Nephron (organoid): ENCODE measurements around the gene SGMS2.
A peak's percentile ranks its signal among the peaks of the same experiment; 100 is the strongest.

Experiments used
- H3K27ac Mint-ChIP-seq, 3 experiments: 2 replicates each; pipeline ENCODE4 v1.8.0; 2020; ENCODE audit warnings: mixed read lengths in 3 of 3, mild to moderate bottlenecking in 2 of 3, moderate library complexity in 1 of 3
- H3K27me3 Mint-ChIP-seq: 2 replicates; pipeline ENCODE4 v1.8.0; 2021; ENCODE audit warnings: low read depth, mild to moderate bottlenecking, moderate library complexity, mixed read lengths
- H3K36me3 Mint-ChIP-seq: 2 replicates; pipeline ENCODE4 v1.8.0; 2020; ENCODE audit warnings: low read depth, mixed read lengths
- H3K4me1 Mint-ChIP-seq: 2 replicates; pipeline ENCODE4 v1.8.0; 2020; ENCODE audit warnings: mixed read lengths
- H3K4me3 Mint-ChIP-seq, 3 experiments: 2 replicates each; pipeline ENCODE4 v1.8.0; 2020; ENCODE audit warnings: mild to moderate bottlenecking in 3 of 3, mixed read lengths in 3 of 3, moderate library complexity in 2 of 3
- H3K9me3 Mint-ChIP-seq: 2 replicates; pipeline ENCODE4 v1.8.0; 2020; ENCODE audit warnings: mixed read lengths
- CTCF ChIP-seq, 3 experiments: fragments of 200-600 bp; sonication (generic); IDR thresholded peaks; one replicate each; pipeline ENCODE4 v1.5.0; 2021; ENCODE audit warnings: antibody characterized with exemption in 3 of 3; ENCODE audit not compliant: unreplicated experiment in 3 of 3

SGMS2 gene

GRCh38 chr4:107823870-107824349 lies 822 bp upstream of the SGMS2 start:
- peak overlapping the region; percentile 56 to 91 (median 91) for H3K27ac Mint-ChIP-seq
- H3K36me3 Mint-ChIP-seq, result no peaks in the 10 kb centered on the region
- peaks cover 14% of the 10 kb centered on the region for H3K4me1 Mint-ChIP-seq
- peaks cover 21% of the 10 kb centered on the region for H3K27me3 Mint-ChIP-seq
- H3K9me3 Mint-ChIP-seq, result no peaks in the 10 kb centered on the region
- no peak for TF ChIP-seq CTCF (IDR thresholded peaks at IDR 0.05; ENCODE audit: unreplicated experiment in 3 of 3)
- peak overlapping the region; percentile 93 to 99 (median 99) for H3K4me3 Mint-ChIP-seq

GRCh38 chr4:107825072-107825824 lies 516 bp downstream of the SGMS2 start:
- peak overlapping the region; percentile 87 to 89 (median 87) for H3K27ac Mint-ChIP-seq
- H3K4me3 Mint-ChIP-seq, result peak overlapping the region; percentile 85 to 92 (median 91)
- no peaks in the 10 kb centered on the region for H3K9me3 Mint-ChIP-seq
- TF ChIP-seq CTCF (IDR thresholded peaks at IDR 0.05; ENCODE audit: unreplicated experiment in 3 of 3), result no peak
- peaks cover 25% of the 10 kb centered on the region for H3K27me3 Mint-ChIP-seq
- H3K4me1 Mint-ChIP-seq, result peaks cover 14% of the 10 kb centered on the region
- H3K36me3 Mint-ChIP-seq, result no peaks in the 10 kb centered on the region

GRCh38 chr4:107826421-107826980 lies 1.8 kb downstream of the SGMS2 start:
- Mint-ChIP-seq H3K9me3 (no peaks in the 10 kb centered on the region), H3K27me3 (peaks cover 25% of the 10 kb centered on the region), H3K4me3 (peak overlapping the region; percentile 85 to 92 (median 91)), H3K27ac (peak overlapping the region; percentile 86 to 89 (median 87)), H3K36me3 (no peaks in the 10 kb centered on the region), H3K4me1 (peaks cover 14% of the 10 kb centered on the region)
- TF ChIP-seq CTCF (IDR thresholded peaks at IDR 0.05; ENCODE audit: unreplicated experiment in 3 of 3), result no peak

- TF ChIP-seq CTCF (IDR thresholded peaks at IDR 0.05; ENCODE audit: unreplicated experiment in 3 of 3), result no peak
- Mint-ChIP-seq H3K27me3 (peaks cover 20% of the 10 kb centered on the region), H3K9me3 (peaks cover under 1% of the 10 kb centered on the region), H3K36me3 (no peaks in the 10 kb centered on the region), H3K27ac (peak overlapping the region in 1 of 3 experiments; percentile 7), H3K4me3 (peak overlapping the region in 1 of 3 experiments; percentile 35), H3K4me1 (peaks cover 14% of the 10 kb centered on the region)
Observed at GRCh38 chr4:107828315-107829090, 3.8 kb downstream of the SGMS2 start.

- Mint-ChIP-seq H3K27ac (no peak overlapping the region), H3K4me1 (no peaks in the 10 kb centered on the region), H3K27me3 (peaks cover 4% of the 10 kb centered on the region), H3K4me3 (no peak overlapping the region), H3K9me3 (peaks cover 2% of the 10 kb centered on the region), H3K36me3 (no peaks in the 10 kb centered on the region)
- TF ChIP-seq CTCF (IDR thresholded peaks at IDR 0.05; ENCODE audit: unreplicated experiment in 3 of 3), result no peak
Observed at GRCh38 chr4:107831140-107831539, 6.4 kb downstream of the SGMS2 start.
